Panc1 (cell line): ENCODE measurements around the gene ZNF396. TPM values are rescaled to one million over a fixed set of nuclear protein-coding genes. Genes with fewer than 3 reads are reported as not detected.

ENCODE experiments used
- ATAC-seq: fragments of 200-7000 bp; cut with Tn5 transposase; 2 replicates; pipeline ENCODE4 v1.9.1; 2020; ENCODE audit warnings: mild to moderate bottlenecking, moderate library complexity
- BruUV-seq: library from RNA; stranded (reverse); fragments of 400-500 nt; replicated peaks from 2 replicates; lab custom pipeline; 2021; lab: Mats Ljungman, UMichigan
- CTCF ChIA-PET: fragments of 300-600 bp; sonication (Branson Sonifier 250); formaldehyde crosslinking; loops from one replicate; lab custom pipeline; 2022; ENCODE audit warnings: antibody characterized with exemption; lab: Charles Lee
- POLR2A ChIA-PET: fragments of 300-600 bp; sonication (Branson Sonifier 250); formaldehyde crosslinking; loops from one replicate; lab custom pipeline; 2022; ENCODE audit warnings: antibody characterized with exemption; lab: Charles Lee
- DNase-seq: peaks from one replicate; pipeline ENCODE4 v3.0.0-alpha.2; 2010; ENCODE audit warnings: low read depth, low spot score
- H3K27ac ChIP-seq: 2 replicates; pipeline ENCODE4 v1.5.1; 2011; ENCODE audit warnings: mild to moderate bottlenecking, low read length, inconsistent platforms
- H3K27me3 ChIP-seq: fragments of 200-500 bp; sonication (Bioruptor generic); 2 replicates; pipeline ENCODE4 v1.6.0; 2014; ENCODE audit warnings: low read length, inconsistent platforms; ENCODE audit not compliant: control insufficient read depth, insufficient read depth
- H3K36me3 ChIP-seq: fragments of 200-500 bp; sonication (Bioruptor generic); 2 replicates; pipeline ENCODE4 v1.5.1; 2014; ENCODE audit warnings: inconsistent platforms, mild to moderate bottlenecking, low read length, moderate library complexity; ENCODE audit not compliant: control insufficient read depth, insufficient read depth
- H3K4me1 ChIP-seq: 2 replicates; pipeline ENCODE4 v1.5.1; 2011; ENCODE audit warnings: inconsistent platforms, mild to moderate bottlenecking, low read length, moderate library complexity; ENCODE audit not compliant: control insufficient read depth, insufficient read depth
- H3K4me3 ChIP-seq, 2 experiments: 2 replicates each; pipeline ENCODE4 v1.5.1; 2011 to 2012; ENCODE audit warnings: low read depth in 2 of 2, low read length in 2 of 2, mild to moderate bottlenecking in 2 of 2, inconsistent platforms in 1 of 2, moderate library complexity in 1 of 2
- H3K9me3 ChIP-seq: fragments of 200-500 bp; sonication (Bioruptor generic); 2 replicates; pipeline ENCODE4 v1.5.1; 2014; ENCODE audit warnings: low read depth, mild to moderate bottlenecking, inconsistent platforms, low read length, moderate library complexity; ENCODE audit not compliant: control insufficient read depth, insufficient read depth
- CTCF ChIP-seq: fragments of 450-650 bp; IDR thresholded peaks from 2 replicates; pipeline ENCODE4 v1.5.1; 2017; ENCODE audit warnings: mild to moderate bottlenecking
- POLR2AphosphoS5 ChIP-seq: IDR thresholded peaks from 2 replicates; pipeline ENCODE4 v1.6.1; 2012; ENCODE audit warnings: mild to moderate bottlenecking, low read depth, low read length, moderate library complexity
- SIN3A ChIP-seq: IDR thresholded peaks from 2 replicates; pipeline ENCODE4 v1.6.1; 2012; ENCODE audit warnings: low read depth, mild to moderate bottlenecking, low read length, moderate library complexity, borderline replicate concordance; ENCODE audit not compliant: insufficient read depth
- TCF7L2 ChIP-seq: IDR thresholded peaks from 2 replicates; pipeline ENCODE4 v1.6.1; 2011; ENCODE audit warnings: mild to moderate bottlenecking, low read depth, low read length, inconsistent platforms
- in situ Hi-C: cut with HindIII; loops from 2 replicates; pipeline ENCODE4 v1.10.0; 2016; ENCODE audit warnings: low sequenced_read_pairs, low pct_unique_long_range_greater_than_20kb
- intact Hi-C: fragments of 100-400 bp; cut with micrococcal nuclease; formaldehyde crosslinking; loops from one replicate; pipeline ENCODE4 v1.10.0; 2022; ENCODE audit not compliant: unreplicated experiment
- total RNA-seq: library from RNA; stranded (reverse); gene quantifications from one replicate; pipeline ENCODE4 v1.2.1, GENCODE V29; 2021; ENCODE audit not compliant: unreplicated experiment
- TF ChIP-seq, protein P1 (sequence below), 2 experiments: IDR thresholded peaks; 2 replicates each; pipeline ENCODE4 v1.6.1; 2011 to 2012; ENCODE audit warnings: low read depth in 2 of 2, control low read depth in 1 of 2, low read length in 1 of 2, mild to moderate bottlenecking in 1 of 2, moderate library complexity in 1 of 2; ENCODE audit not compliant: insufficient read depth in 1 of 2

Gene ZNF396
- total RNA-seq, 1 experiment from 2014 or later, result 2.8 TPM

GRCh38 chr18:35334212-35334611 is 42.9 kb downstream of the ZNF396 start:
- Histone ChIP-seq H3K9me3 (no peaks in the 10 kb centered on the region), H3K27ac (no peak overlapping the region), H3K27me3 (no peaks in the 10 kb centered on the region), H3K4me1 (no peaks in the 10 kb centered on the region), H3K36me3 (peaks cover 51% of the 10 kb centered on the region), H3K4me3 (no peak overlapping the region)
- intact Hi-C loops (no loop called here), in situ Hi-C loops (no loop called here)
- no TSS peak for BruUV-seq
- TF ChIP-seq, protein P1, sequence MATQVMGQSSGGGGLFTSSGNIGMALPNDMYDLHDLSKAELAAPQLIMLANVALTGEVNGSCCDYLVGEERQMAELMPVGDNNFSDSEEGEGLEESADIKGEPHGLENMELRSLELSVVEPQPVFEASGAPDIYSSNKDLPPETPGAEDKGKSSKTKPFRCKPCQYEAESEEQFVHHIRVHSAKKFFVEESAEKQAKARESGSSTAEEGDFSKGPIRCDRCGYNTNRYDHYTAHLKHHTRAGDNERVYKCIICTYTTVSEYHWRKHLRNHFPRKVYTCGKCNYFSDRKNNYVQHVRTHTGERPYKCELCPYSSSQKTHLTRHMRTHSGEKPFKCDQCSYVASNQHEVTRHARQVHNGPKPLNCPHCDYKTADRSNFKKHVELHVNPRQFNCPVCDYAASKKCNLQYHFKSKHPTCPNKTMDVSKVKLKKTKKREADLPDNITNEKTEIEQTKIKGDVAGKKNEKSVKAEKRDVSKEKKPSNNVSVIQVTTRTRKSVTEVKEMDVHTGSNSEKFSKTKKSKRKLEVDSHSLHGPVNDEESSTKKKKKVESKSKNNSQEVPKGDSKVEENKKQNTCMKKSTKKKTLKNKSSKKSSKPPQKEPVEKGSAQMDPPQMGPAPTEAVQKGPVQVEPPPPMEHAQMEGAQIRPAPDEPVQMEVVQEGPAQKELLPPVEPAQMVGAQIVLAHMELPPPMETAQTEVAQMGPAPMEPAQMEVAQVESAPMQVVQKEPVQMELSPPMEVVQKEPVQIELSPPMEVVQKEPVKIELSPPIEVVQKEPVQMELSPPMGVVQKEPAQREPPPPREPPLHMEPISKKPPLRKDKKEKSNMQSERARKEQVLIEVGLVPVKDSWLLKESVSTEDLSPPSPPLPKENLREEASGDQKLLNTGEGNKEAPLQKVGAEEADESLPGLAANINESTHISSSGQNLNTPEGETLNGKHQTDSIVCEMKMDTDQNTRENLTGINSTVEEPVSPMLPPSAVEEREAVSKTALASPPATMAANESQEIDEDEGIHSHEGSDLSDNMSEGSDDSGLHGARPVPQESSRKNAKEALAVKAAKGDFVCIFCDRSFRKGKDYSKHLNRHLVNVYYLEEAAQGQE (IDR thresholded peaks at IDR 0.05; ENCODE audit: insufficient read depth in 1 of 2, low read depth in 2 of 2, low read length in 1 of 2), result no peak
- no peak for TF ChIP-seq SIN3A
- TF ChIP-seq TCF7L2, result no peak
- no peak for TF ChIP-seq CTCF
- no peak for TF ChIP-seq POLR2AphosphoS5
- CTCF ChIA-PET, result no interaction called here
- POLR2A ChIA-PET, result no interaction called here
- ATAC-seq (no peak), DNase-seq (no peak)

- intact Hi-C loops, result no loop called here
- POLR2A ChIA-PET, result no interaction called here
- H3K4me1 ChIP-seq, result no peaks in the 10 kb centered on the region
- ATAC-seq (no peak), DNase-seq (no peak)
- TF ChIP-seq SIN3A, result no peak
- no peak for TF ChIP-seq TCF7L2
- no peak for TF ChIP-seq POLR2AphosphoS5
- TF ChIP-seq, protein P1 (IDR thresholded peaks at IDR 0.05; ENCODE audit: insufficient read depth in 1 of 2, low read depth in 2 of 2, low read length in 1 of 2), result no peak
- TF ChIP-seq CTCF, result no peak
- BruUV-seq, result no TSS peak
- peaks cover 25% of the 10 kb centered on the region for H3K36me3 ChIP-seq
- in situ Hi-C loops, result no loop called here
- CTCF ChIA-PET, result no interaction called here
- H3K9me3 ChIP-seq, result no peaks in the 10 kb centered on the region; the same call in 1 of the 2 replicates
- no peaks in the 10 kb centered on the region for H3K27me3 ChIP-seq
- no peak overlapping the region for H3K4me3 ChIP-seq
- no peak overlapping the region for H3K27ac ChIP-seq
Measured at GRCh38 chr18:35331367-35332087, 45.6 kb downstream of the ZNF396 start.
